Heart left ventricle (tissue), 13 donors: ENCODE data around the gene AMPD1.

Experiments
- CTCF ChIP-seq, 12 donors: fragments of 200-600 bp; sonication (generic) in 4 of 12; IDR thresholded peaks; one replicate each; pipeline versions ENCODE4 v1.5.0 to v1.8.0; 2018 to 2022; ENCODE audit warnings: antibody characterized with exemption in 12 of 12, mild to moderate bottlenecking in 5 of 12
- POLR2A ChIP-seq, 2 donors: fragments of 450-650 bp; IDR thresholded peaks; one replicate each; pipeline ENCODE4 v1.6.1; 2017; ENCODE audit warnings: antibody characterized with exemption in 2 of 2, mild to moderate bottlenecking in 2 of 2, moderate library complexity in 2 of 2
- donor health status: ischemic (EF 13 %, LVEDD 7.1; RV severe dilation, severe dysfunction).
- donor health status: DM: no; HTN: yes; CAD: no.
- donor health status: DM: no; HTN: no; CAD: no.
- donor health status: ischemic (EF 25% LVEDD 6.9; RV normal size, moderate dysfunction).
- donor health status: ischemic (EF 25% LVEDD 5.7; RV mildly dilated, moderate dysfunction).
- donor health status: ischemic (EF 35%, LVEDD 5.7; RV mildly dilated, moderate dysfunction).
- donor health status: nonischemic (EF 11% LVEDD 7.7; RV severe dilation, severe dysfunction).
- donor health status: DM: yes; HTN: yes; CAD: no.
- donor health status: PGD.
- donor health status: ischemic (EF 29% LVEDD 5.4; RV normal size, mild dysfunction).
- donor health status: nonischemic (EF 23%, LVEDD 6.1; RV moderate dilation, normal function).

GRCh38 chr1:114671939-114672275, 23.4 kb downstream of the AMPD1 start:
- no peak for TF ChIP-seq POLR2A (IDR thresholded peaks at IDR 0.05)
- TF ChIP-seq CTCF (IDR thresholded peaks at IDR 0.05) = no peak
